NCI-H1436 treated with DMSO at 0.1 percent for 48 hours (cell line): ENCODE measurements around the gene TRIP13.

ENCODE experiments used
- DNase-seq: peaks from one replicate; lab custom pipeline; 2025; lab: John Stamatoyannopoulos, UW

The TRIP13 gene

DNA sequence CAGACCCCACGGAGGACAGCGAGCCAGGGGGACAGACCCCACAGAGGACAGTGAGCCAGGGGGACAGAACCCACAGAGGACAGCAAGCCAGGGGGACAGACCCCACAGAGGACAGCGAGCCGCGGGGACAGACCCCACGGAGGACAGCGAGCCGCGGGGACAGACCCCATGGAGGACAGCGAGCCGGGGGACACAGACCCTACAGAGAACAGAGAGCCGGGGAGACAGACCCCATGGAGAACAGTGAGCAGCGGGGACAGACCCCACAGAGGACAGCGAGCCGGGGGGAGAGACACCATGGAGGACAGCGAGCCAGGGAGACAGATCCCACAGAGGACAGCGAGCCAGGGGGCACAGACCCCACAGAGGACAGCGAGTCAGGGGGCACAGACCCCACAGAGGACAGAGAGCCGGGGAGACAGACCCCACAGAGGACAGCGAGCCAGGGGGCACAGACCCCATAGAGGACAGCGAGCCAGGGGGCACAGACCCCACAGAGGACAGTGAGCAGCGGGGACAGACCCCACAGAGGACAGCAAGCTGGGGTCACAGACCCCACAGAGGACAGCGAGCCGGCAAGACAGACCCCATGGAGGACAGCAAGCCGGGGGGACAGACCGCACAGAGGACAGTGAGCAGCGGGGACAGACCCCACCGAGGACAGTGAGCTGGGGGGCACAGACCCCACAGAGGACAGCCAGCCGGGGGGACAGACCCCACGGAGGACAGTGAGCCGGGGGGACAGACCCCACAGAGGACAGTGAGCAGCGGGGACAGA, 37.5 kb upstream of the TRIP13 start:
- no peak for DNase-seq

DNA sequence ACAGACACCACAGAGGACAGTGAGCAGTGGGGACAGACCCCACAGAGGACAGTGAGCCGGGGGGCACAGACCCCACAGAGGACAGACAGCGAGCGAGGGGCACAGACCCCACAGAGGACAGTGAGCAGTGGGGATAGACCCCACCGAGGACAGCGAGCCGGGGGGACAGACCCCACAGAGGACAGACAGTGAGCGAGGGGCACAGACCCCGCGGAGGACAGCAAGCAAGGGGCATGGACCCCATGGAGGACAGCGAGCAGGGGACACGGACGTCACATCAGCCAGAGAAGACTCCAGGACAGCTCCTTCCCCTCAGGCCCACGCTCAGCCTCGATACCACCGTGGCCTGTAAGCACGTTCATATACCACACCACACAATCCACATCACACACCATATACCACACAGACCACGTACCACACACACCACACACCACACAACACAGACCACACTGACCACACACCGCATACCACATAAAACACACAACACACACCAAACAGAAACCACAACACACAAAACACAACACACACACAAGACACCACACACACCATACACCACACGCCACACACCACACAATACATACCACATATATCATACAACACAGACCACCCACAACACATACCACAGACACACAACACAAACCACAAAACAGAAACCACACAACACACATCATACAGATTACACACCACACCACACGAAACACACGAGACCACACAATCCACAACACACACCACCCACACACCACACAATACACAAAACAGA, 36.7 kb upstream of the TRIP13 start:
- no peak for DNase-seq

DNA sequence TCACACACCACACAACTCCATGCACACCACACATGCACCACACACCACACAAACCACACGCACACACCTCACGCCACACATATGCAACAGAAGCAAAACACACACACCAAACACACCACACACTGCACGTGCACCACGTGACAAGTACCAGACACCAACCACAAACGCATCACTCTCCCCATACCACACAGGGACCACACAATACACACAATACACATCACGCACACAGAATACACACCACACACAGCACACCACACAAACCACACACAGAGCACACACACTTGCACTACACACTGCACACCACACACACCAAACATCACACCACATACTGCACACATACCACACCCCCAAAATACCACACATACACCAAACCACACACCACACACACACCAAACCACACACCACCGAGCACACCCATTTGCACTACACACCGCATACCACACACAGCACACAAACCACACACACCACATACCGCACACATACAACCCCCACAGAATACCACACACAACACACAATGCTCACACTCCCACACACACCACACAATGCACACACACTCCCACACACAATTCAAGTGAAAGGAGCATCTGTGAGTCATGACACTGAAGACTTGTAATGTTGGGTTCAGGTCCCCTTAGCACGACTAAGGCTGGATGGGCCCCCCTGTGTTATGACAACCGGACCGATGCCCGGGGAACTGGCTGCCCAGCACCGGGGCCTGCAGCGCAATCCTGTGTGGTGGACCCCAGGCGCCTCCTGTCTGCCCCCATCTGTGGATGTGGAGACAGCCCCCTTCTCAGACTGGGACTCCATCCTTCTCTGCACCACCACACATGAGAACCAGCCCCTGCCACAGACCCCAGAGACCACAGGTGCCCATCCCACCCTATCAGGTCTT, 35.9 kb upstream of the TRIP13 start:
- DNase-seq, result no peak

DNA sequence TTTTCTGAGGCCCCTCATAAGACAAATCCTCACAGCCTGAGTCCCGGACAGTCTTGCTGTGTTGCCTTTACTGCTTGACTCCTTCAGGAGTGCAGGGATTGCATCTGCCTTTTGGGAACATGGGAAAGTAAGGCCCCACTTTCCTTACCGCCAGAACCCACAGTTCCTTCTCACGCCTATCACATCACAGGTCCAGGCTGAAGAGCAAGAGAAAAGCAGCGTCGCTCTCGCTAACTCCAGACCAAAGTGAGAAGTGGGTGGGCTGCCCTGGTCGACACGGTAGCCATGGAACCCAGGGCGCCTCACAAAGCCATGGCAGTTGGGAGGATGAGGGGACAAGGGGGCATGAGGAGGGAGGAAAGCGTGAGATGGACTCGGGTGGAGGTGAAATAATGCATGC, 34.0 kb upstream of the TRIP13 start:
- no peak for DNase-seq

DNA sequence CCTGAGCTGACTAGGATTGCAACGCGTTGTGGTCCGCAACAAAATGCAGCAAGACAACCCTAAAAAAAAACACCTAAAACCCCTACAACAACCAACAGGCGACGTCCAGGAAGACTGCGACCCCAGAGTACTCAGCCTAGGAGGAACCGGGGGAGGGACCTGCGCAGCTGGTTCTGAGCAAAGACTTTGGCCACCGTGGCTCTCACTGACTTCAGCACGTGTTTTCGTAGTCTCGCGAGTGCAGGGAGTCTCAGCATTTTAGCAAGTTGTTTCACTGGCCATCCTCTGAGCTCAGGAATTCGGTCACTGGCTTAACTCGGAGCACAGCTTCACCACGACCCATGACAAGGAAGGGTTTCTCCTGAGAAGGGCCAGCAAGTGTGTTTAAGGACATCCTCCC, 33.3 kb upstream of the TRIP13 start:
- DNase-seq, result no peak

DNA sequence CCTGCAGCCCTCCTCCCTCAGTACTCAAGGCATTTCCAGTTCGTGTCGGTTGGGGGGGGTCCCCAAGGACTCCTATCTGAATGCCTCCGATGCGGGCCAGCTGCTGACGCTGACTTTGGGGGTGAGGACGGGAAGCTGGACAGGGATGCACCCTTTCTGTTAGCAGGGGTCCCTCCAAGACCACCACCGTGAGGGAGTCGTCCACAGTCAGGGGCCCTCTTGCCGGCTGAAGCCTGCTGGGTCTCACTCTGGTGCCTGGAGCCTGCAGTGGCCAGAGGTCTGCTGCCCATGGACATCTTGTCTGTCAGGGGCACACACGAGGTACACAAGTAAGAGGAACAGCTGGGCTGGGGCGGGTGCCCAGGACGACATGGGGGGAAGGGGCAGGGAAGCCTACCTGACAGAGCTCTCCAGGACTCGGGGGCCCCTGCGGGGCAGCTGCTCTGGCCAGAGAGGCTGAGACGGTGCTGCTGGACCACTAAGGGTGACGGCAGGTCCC, 32.8 kb upstream of the TRIP13 start:
- DNase-seq, result no peak

DNA sequence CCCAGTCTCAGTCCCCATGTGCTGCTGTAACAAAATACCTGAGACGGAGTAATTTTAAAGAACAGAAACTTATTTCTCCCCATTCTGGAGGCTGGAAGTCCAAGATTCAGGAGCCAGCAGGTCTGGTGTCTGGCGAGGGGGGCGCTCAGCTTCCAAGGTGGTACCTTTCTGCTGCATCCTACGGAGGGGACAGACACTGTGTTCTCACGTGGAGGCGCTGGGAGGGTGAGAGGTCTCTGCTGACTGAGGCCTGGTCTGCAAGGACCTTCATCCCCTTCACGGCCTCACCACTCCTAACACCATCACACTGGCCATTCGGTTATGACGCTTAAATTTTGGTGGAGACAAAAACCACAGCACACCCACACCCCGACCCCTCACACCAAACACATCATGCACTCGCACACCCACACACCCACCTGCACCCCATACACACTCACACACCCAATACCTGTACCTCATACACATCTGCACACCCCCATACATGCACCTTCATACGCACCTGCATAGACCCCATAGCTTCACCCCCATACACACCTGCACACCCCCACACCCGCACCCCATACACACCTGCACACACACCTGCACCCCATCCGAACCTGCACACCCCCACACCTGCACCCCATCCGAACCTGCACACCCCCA, 32.1 kb upstream of the TRIP13 start:
- no peak for DNase-seq

DNA sequence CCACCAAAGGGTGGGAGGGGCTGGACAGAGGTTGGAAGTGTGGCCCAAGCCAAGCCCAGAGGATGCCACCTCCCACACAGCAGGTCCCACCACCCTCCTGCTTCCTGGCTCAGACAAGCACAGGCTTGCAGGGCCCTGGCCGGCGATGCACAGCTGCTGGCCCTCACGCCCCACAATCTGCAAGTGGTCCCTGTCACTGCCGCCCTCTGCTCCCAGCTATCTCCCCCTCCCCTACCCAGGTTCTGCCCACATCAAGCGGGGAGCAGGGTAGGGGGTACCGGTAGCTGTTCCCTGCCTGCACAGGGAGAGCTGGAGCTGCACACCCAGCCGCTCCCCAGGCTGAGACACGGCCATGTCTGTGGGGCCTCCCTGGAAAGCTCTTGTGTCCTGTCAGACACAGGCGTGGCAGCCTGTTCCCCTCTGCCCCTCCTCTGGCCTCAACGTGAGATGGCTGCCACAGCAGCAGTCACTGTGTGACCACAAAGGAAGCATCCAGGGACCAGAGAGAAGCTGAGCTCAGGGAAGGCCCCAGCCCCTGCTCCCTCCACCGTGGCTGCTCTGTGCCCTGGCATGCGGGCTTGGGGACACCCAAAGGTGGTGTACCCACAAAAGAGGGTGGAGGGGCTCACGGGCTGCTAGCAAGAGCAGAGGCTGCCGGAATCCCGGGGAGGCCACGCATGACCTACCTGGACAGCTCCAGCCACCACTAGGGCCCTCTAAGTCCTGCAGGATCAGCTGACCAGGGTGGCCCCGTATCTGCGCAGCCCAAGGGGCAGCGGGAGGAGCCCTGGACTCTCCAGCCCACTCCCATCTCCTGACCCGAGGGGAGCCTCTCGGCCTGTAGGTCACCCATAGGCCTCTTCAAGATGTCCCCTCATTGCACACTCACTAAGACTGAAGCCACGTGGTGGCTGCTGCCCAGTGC, 31.0 kb upstream of the TRIP13 start:
- DNase-seq, result no peak

DNA sequence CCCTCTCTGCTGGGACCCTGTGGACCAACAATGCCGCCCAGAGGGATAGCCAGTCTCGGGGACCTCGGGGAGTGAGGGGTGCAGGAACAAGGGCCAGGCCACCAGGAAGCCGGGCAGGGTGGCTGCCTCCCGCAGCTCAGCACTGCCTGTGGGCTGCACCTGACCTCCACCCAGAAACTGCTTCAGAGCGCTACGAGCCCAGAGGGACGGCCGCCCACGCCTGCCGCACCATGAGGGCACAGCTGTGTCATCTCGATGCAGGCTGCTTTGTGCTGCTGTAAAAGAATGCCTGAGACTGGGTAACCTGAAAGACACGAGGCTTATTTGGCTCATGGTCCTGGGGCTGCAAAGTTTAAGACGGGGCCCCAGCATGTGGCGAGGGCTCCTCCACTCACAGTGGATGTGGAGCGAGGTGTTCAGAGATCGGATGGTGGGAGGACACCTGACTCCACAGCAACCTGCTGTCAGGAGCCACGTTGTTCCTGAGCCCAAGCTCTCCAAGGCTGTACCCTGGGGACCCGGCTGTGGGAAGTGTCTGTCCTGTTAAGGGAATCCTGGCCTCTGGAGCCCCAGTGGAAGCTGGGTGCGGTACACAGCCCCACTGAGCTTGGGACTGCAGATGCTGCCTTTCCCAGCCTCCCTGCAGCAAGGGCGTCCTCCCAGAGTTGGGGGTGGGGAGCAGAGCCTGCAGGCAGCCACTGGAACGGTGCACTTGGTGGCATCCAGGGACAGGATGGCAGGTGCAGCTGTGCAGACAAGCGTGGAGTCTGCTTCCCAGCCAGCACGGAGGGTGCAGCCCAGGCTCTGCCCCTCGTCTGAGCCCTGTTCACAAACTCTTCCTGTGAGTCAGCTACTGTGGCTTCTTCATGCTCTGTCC, 30.1 kb upstream of the TRIP13 start:
- no peak for DNase-seq

DNA sequence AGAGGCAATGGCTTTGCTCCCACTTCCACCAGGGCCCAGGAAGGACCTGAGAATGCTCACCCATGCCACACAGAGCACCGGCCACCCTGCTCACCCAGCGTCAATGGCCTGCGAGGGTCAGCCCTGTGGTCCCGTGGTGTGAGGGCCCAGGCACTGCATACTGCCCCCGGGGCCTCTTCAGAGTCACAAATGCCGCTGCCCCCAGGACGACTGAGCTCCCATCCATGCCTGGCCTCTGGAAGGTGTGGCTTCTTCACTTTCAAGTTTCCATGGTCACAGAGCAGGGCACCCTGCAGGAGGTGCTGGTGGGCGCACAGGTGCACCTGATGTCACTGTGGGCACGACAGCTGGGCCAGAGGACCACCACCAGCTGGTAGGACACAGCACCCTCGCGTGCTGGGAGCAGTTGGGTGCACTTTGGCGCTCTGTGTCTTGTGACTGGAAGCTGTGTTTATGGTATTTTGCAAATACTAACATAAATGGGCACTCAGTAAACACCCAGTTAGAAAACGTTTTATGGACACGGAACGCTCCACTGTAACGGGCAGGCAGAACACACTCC, 29.4 kb upstream of the TRIP13 start:
- no peak for DNase-seq

DNA sequence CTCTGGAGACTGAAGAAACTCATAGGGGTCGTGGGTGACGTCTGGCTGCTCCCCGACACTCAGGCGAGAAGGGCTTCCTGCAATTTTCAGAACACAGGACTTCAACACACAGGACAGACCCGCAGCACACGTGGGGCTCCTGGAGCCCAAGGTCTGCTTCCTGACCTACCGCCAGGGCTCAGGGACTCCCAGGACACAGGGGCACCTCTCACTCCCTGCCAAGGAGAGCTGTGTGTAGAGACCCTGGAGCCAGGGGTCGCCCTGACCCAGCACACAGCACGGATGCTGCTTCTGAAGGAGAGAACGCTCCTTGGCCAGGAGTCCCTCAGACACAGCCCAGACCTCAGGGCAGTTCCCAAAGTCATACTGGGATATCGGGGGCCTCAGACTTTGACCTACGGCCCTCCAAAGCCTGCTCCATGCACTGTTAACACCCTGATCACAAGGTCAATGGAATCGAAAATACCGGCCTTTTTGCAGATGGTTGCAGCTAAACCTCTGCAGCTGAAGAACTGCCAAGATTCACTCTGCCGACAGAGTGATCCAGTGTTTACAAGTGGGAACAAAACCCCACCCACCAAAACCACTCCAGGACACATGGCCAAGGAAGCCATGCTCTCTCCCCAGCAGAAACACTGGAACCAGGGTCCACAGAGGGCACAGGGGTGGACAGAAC, 28.1 kb upstream of the TRIP13 start:
- no peak for DNase-seq

DNA sequence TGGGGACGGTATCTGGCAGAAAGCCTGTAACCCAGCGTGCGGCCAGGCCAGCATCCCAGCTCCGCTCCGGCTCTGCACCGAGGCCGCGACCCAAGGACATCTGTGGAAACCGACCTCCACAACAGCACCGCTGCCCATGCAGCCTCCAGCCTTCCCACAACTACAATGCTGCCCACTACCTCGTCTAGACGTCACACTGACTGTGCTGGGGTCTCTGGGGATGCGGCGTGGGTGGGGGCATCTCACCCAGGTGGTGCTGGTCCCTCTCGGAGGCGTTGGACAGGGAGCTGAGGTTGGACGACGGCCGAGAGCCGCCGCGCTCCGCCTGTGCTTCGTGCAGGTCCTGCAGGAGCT, 27.5 kb upstream of the TRIP13 start:
- DNase-seq, result no peak

DNA sequence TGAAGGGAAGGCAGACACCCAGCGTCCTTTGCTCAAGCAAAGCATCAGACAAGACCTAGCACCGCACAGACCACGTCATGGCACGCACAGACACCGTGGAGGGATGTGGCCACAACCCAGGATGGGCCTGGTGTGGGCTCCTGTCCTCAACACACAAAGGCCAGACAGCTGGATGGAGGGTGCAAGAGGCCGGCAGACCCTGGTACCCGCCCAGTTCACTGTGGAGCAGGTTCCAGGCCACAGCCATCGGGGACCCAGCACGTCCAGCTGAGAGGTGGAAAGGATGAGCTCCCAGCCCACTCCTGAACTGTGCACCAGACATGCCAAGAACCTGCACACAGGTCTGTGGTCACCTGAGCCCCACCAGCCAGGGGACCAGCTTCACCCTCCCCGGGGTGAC, 26.9 kb upstream of the TRIP13 start:
- no peak for DNase-seq

DNA sequence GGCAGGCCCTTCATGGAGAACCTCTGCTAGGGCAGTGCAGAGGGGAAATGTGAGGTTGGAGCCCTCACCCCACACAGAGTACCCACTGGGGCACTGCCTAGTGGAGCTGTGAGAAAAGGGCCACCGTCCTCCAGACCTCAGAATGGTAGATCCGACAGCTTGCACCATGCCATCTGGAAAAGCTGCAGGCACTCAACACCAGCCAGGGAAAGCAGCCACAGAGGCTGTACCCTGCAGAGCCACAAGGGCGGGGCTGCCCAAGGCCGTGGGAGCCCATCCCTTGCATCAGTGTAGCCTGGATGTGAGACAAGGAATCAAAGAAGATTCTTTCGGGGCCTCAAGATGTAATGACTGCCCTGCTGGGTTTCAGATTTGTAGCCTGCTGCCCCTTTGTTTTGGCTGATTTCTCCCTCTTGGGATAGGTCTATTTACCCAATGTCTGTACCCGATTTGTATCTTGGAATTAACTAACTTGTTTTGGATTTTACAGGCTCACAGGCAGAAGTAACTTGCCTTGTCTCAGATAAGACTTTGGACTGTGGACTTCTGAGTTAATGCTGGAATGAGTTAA, 25.3 kb upstream of the TRIP13 start:
- no peak for DNase-seq

DNA sequence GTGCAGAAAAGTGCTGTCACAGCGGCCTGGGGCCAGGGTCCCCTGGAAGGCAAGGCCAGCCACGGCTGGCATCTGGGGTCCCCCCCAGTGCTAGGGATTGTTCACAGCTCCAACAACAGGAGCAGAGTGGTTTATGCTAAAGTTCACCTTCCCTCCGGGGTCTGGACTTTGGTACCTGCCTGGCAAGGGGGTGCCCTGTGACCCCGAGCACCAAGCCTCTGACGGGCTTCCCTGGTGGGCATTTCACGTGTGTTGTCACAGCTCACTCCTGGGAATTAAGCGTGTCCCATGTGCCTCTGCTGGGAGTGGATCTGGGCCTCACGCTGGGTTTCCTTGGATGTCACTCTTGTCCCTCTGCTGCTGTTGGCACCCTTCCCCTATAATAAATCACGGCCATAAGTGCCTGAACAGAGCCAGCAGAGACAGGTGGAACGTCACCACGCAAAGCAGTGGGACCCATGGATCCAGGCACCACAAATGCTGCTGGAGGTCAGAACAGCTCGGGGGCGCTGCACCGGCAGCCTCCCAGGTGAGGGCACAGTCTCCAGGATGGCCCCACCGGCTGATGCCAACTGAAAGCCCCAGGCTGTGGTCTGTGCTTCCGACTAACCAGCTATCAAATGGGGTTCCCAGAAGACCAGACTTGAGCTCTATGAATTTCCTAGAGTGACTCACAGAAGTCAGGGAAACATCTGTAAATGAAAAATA, 24.1 kb upstream of the TRIP13 start:
- DNase-seq, result no peak

DNA sequence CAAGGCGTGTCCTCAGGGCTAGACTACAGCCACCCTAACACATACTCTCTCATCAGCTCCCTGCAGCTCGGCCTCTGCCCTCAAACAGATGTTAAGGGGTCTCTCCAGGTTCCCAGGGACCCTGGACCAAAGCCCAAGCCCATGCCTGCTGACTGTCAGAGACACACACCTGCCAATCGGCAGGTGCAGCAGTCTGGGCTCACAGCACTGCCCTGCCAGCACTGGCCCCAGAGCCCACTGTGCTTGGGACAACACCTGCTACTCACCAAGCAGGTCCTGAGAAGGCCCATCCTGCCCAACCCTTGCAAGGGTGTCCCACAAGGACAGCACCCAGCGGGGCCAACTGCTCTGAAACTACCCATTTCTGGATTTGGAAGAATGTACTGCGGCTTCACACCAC, 21.7 kb upstream of the TRIP13 start:
- no peak for DNase-seq

DNA sequence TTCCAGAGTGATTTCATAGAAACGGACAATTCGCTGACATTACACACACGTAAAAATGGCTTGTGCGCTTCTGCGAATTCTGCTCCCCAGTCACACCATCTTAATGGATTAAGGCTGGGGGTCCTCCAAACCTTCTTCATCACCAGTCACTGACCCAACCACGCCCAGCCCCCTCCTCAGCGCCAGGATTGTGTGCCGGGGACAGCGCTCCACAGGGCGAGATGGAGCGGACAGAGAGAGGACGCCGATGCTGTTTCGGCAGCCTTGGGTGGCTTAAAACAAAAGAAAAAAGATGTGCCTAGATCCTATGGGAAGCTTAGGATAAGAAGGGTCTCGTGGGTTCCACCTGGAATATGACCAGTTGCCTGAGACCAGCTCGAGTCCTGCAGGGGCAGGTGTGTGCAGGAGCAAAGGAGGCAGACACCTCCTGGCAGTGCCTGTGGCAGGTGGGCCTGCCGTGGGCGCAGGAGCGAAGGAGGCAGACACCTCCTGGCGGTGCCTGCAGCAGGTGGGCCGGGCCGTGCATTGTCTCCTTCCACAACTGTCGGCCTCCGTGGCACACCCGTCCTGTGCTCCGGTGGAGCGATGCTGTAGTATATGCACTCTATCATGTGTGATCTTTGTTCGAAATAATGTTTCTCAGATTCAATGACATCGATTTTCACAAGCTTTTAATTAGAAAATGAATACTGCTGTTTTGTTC, 20.9 kb upstream of the TRIP13 start:
- DNase-seq, result no peak
